GM12878 (cell line): Measurements from ENCODE around the gene IRAK4. TPM values are rescaled to one million over a fixed set of nuclear protein-coding genes. Genes with fewer than 3 reads are reported as not detected.
"Not testable (repeated sequence)": the region's sequence is repeated elsewhere in the genome, so short reads cannot be mapped to it uniquely, and the experiment has no call there.

Experiments used
- ATAC-seq: fragments of 200-7000 bp; cut with Tn5 transposase; 3 replicates; pipeline ENCODE4 v1.9.1; 2020; ENCODE audit warnings: mild to moderate bottlenecking, moderate library complexity
- BruUV-seq: library from RNA; stranded (reverse); fragments of 400-500 nt; replicated peaks from 2 replicates; lab custom pipeline; 2021; lab: Mats Ljungman, UMichigan
- CTCF ChIA-PET: fragments of 300-600 bp; sonication (Branson Sonifier 250); formaldehyde crosslinking; extraction: SDS; loops from one replicate; lab custom pipeline; 2021; ENCODE audit warnings: inconsistent platforms; lab: Yijun Ruan, JAX
- POLR2A ChIA-PET: fragments of 350-600 bp; formaldehyde crosslinking; extraction: SDS; loops from one replicate; lab custom pipeline; 2021; ENCODE audit warnings: inconsistent platforms; lab: Charles Lee
- RAD21 ChIA-PET: fragments of 300-600 bp; sonication (Branson Sonifier 250); formaldehyde crosslinking; loops from one replicate; lab custom pipeline; 2023; ENCODE audit warnings: antibody characterized with exemption; ENCODE audit not compliant: unreplicated experiment; lab: Charles Lee
- SMC1A ChIA-PET: fragments of 300-600 bp; sonication (Branson Sonifier 250); formaldehyde crosslinking; loops from one replicate; lab custom pipeline; 2023; ENCODE audit not compliant: unreplicated experiment, uncharacterized antibody; lab: Charles Lee
- DNase-seq: peaks from one replicate; pipeline ENCODE4 v3.0.0-alpha.2; 2011; ENCODE audit warnings: low read depth, low spot score
- FAIRE-seq: peaks from 3 replicates; lab custom pipeline; 2011; peaks lifted over from hg19 to GRCh38; lab: Jason Lieb, UNC
- H2AFZ ChIP-seq: 2 replicates; pipeline ENCODE4 v1.6.0; 2011; ENCODE audit warnings: low read depth, low read length, control low read depth; ENCODE audit not compliant: control insufficient read depth
- H3K27ac ChIP-seq: 2 replicates; pipeline ENCODE4 v1.5.1; 2011; ENCODE audit warnings: control low read depth; ENCODE audit not compliant: control insufficient read depth, insufficient read depth
- H3K27me3 ChIP-seq, 2 experiments: replicated peaks in 1 of 2; 2 replicates each; pipeline versions ENCODE4 v1.6.0 to v1.6.1; 2011; ENCODE audit warnings: low read length in 1 of 2; ENCODE audit not compliant: control insufficient read depth in 2 of 2, insufficient read depth in 2 of 2
- H3K36me3 ChIP-seq, 2 experiments: 2 replicates each; pipeline ENCODE4 v1.5.1; 2011; ENCODE audit warnings: low read length in 1 of 2; ENCODE audit not compliant: control insufficient read depth in 2 of 2, insufficient read depth in 2 of 2
- H3K4me1 ChIP-seq: 2 replicates; pipeline ENCODE4 v1.6.1; 2011; ENCODE audit warnings: mild to moderate bottlenecking, low read length, moderate library complexity, mixed read lengths; ENCODE audit not compliant: control insufficient read depth, insufficient read depth
- H3K4me2 ChIP-seq: 2 replicates; pipeline ENCODE4 v1.6.0; 2011; ENCODE audit warnings: control low read depth; ENCODE audit not compliant: control insufficient read depth, insufficient read depth
- H3K4me3 ChIP-seq: fragments of 200-600 bp; sonication (generic); 2 replicates; pipeline ENCODE4 v1.5.1; 2016
- H3K79me2 ChIP-seq: 2 replicates; pipeline ENCODE4 v1.6.0; 2011; ENCODE audit warnings: low read length; ENCODE audit not compliant: control insufficient read depth, insufficient read depth
- H3K9ac ChIP-seq: 2 replicates; pipeline ENCODE4 v1.8.0; 2011; ENCODE audit warnings: low read length, control low read depth, mixed read lengths; ENCODE audit not compliant: control insufficient read depth, insufficient read depth
- H3K9me3 ChIP-seq: replicated peaks from 3 replicates; pipeline ENCODE4 v1.5.1; 2011; ENCODE audit warnings: mild to moderate bottlenecking, low read length; ENCODE audit not compliant: control insufficient read depth, insufficient read depth
- H4K20me1 ChIP-seq: 2 replicates; pipeline ENCODE4 v1.6.0; 2011; ENCODE audit not compliant: control insufficient read depth, insufficient read depth
- BHLHE40 ChIP-seq, 2 experiments: fragments of 450-650 bp in 1 of 2; IDR thresholded peaks; 2 replicates each; pipeline ENCODE4 v1.6.1; 2011 to 2017; ENCODE audit warnings: low read depth in 2 of 2, borderline replicate concordance in 1 of 2, improper control_type of control experiment in 1 of 2, low read length in 1 of 2, mild to moderate bottlenecking in 1 of 2
- FOXM1 ChIP-seq: IDR thresholded peaks from 2 replicates; pipeline ENCODE4 v1.6.1; 2012; ENCODE audit warnings: low read depth, mild to moderate bottlenecking, inconsistent platforms, low read length, moderate library complexity
- JUND ChIP-seq: IDR thresholded peaks from 2 replicates; pipeline ENCODE4 v1.6.1; 2012; ENCODE audit warnings: low read depth, mild to moderate bottlenecking, low read length, improper control_type of control experiment, moderate library complexity
- STAT1 ChIP-seq: fragments of 450-650 bp; conservative IDR thresholded peaks from 2 replicates; pipeline ENCODE4 v1.6.1; 2014; ENCODE audit warnings: antibody characterized with exemption, mild to moderate bottlenecking
- SUPT20H ChIP-seq: IDR thresholded peaks from 2 replicates; pipeline ENCODE4 v1.6.1; 2011; ENCODE audit warnings: low read depth, mild to moderate bottlenecking, low read length, moderate library complexity, borderline replicate concordance; ENCODE audit not compliant: control insufficient read depth
- WRNIP1 ChIP-seq: IDR thresholded peaks from 2 replicates; pipeline ENCODE4 v1.6.1; 2011; ENCODE audit warnings: low read depth, low read length, improper control_type of control experiment, borderline replicate concordance
- ZNF622 ChIP-seq: fragments of 450-650 bp; IDR thresholded peaks from 2 replicates; pipeline ENCODE4 v1.6.1; 2017; ENCODE audit warnings: mild to moderate bottlenecking, inconsistent platforms
- WGBS: methylation state at CpG from one replicate; pipeline ENCODE4 v1.1.6; 2016; ENCODE audit warnings: low lambda C conversion rate; ENCODE audit not compliant: insufficient replicate concordance, insufficient coverage; ENCODE audit errors: missing lambda C conversion rate; 5-methylcytosine and 5-hydroxymethylcytosine counted together
- in situ Hi-C: fragments of 300-500 bp; cut with MboI; formaldehyde crosslinking; loops from 9 replicates; pipeline ENCODE4 v1.14.3; 2018; ENCODE audit warnings: mixed read lengths
- intact Hi-C: fragments of 100-400 bp; cut with micrococcal nuclease; formaldehyde crosslinking; loops from one replicate; pipeline ENCODE4 v1.14.2; 2022; ENCODE audit not compliant: unreplicated experiment
- polyA plus RNA-seq, 11 experiments: library from polyadenylated mRNA; depleted of rRNA in 4 of 11; unstranded in 6 of 11; stranded (reverse) in 5 of 11; fragments of >200 nt; fragmentation: Nextera tagmentation in 4 of 11; fragmentation: Illumina TruSeq in 1 of 11; extraction: Ambion mirVana in 4 of 11; extraction: Trizol in 1 of 11; gene quantifications; 1 replicate in 1 of 11; 2 replicates in 10 of 11; pipeline versions ENCODE4 v1.2.1 to v1.2.3, GENCODE V29; 2011 to 2016; ENCODE audit warnings: inconsistent platforms in 2 of 11, missing spikeins in 2 of 11, low read depth in 1 of 11
- total RNA-seq, 4 experiments: library from RNA; depleted of rRNA in 3 of 4; stranded (reverse); fragments of >200 nt in 3 of 4; fragmentation: Illumina TruSeq in 1 of 4; extraction: Trizol in 1 of 4; gene quantifications; 2 replicates each; pipeline versions ENCODE4 v1.2.1 to v1.2.3, GENCODE V29; 2013 to 2021
- TF ChIP-seq, protein P1 (sequence below): IDR thresholded peaks from 2 replicates; pipeline ENCODE4 v1.6.1; 2011; ENCODE audit warnings: borderline replicate concordance, low read depth, mild to moderate bottlenecking, moderate library complexity, mixed read lengths, low read length; ENCODE audit not compliant: insufficient read depth; ENCODE audit errors: extremely low read length
- TF ChIP-seq, protein P2 (sequence below): fragments of 450-650 bp; IDR thresholded peaks from 2 replicates; pipeline ENCODE4 v1.6.1; 2016; ENCODE audit warnings: mild to moderate bottlenecking
- TF ChIP-seq, protein P3 (sequence below): IDR thresholded peaks from 2 replicates; pipeline ENCODE4 v1.6.1; 2012; ENCODE audit warnings: low read length, inconsistent platforms

IRAK4 gene
- total and polyA plus RNA-seq, 10 of the 15 experiments (the other 5 are each of a cell fraction or from before 2014, with no cell fraction given) = 7.9 to 46.8 (median 20.9) TPM

DNA sequence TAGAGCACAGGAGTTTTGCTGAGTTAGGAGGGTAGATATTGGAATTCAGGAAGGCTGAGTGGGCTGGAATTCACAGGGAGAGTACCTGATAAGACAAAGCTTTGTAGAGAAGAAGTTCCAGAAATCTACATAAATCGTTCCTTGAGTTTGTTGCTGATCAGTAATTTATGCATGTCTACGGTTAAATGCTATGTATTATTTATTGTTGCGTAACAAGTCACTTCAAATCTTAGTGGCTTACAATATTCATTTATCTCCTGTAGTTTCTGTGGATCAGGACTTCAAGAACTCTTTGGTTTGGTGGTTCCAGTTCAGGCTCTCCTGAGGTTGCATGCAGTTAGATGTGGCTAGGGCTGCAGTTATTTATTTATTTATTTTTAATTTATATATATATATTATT is 7.9 kb upstream of the IRAK4 start:
- H3K27me3 ChIP-seq = no peaks in the 10 kb centered on the region
- CTCF ChIA-PET = interaction anchor here (1.7 kb wide), 1 partner anchor 8 kb away, joined by 4 read pairs; the partner anchor contains the start of genes IRAK4 and PUS7L
- peaks cover 4% of the 10 kb centered on the region; the same call in 2 of the 3 replicates for H3K9me3 ChIP-seq
- in situ Hi-C loops (no loop called here), intact Hi-C loops (no loop called here)
- H2AFZ ChIP-seq = no peak overlapping the region
- RAD21 ChIA-PET = no interaction called here
- WGBS = 100% methylated on average over 3 of the region's 3 CpGs
- TF ChIP-seq, protein P1, sequence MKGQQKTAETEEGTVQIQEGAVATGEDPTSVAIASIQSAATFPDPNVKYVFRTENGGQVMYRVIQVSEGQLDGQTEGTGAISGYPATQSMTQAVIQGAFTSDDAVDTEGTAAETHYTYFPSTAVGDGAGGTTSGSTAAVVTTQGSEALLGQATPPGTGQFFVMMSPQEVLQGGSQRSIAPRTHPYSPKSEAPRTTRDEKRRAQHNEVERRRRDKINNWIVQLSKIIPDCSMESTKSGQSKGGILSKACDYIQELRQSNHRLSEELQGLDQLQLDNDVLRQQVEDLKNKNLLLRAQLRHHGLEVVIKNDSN = no peak
- TF ChIP-seq JUND = no peak
- TF ChIP-seq WRNIP1 = no peak
- no peak for TF ChIP-seq BHLHE40 (IDR thresholded peaks at IDR 0.05; ENCODE audit: borderline replicate concordance in 1 of 2, low read depth in 2 of 2, low read length in 1 of 2)
- TF ChIP-seq STAT1 = no peak
- TF ChIP-seq SUPT20H = no peak
- no peak for TF ChIP-seq FOXM1
- no peak for TF ChIP-seq ZNF622
- TF ChIP-seq, protein P2, sequence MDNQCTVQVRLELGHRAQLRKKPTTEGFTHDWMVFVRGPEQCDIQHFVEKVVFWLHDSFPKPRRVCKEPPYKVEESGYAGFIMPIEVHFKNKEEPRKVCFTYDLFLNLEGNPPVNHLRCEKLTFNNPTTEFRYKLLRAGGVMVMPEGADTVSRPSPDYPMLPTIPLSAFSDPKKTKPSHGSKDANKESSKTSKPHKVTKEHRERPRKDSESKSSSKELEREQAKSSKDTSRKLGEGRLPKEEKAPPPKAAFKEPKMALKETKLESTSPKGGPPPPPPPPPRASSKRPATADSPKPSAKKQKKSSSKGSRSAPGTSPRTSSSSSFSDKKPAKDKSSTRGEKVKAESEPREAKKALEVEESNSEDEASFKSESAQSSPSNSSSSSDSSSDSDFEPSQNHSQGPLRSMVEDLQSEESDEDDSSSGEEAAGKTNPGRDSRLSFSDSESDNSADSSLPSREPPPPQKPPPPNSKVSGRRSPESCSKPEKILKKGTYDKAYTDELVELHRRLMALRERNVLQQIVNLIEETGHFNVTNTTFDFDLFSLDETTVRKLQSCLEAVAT = no peak
- TF ChIP-seq, protein P3, sequence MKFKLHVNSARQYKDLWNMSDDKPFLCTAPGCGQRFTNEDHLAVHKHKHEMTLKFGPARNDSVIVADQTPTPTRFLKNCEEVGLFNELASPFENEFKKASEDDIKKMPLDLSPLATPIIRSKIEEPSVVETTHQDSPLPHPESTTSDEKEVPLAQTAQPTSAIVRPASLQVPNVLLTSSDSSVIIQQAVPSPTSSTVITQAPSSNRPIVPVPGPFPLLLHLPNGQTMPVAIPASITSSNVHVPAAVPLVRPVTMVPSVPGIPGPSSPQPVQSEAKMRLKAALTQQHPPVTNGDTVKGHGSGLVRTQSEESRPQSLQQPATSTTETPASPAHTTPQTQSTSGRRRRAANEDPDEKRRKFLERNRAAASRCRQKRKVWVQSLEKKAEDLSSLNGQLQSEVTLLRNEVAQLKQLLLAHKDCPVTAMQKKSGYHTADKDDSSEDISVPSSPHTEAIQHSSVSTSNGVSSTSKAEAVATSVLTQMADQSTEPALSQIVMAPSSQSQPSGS = no peak
- DNase-seq (no peak), FAIRE-seq (no peak), ATAC-seq (no peak)
- H3K4me3 ChIP-seq = no peak overlapping the region
- no peak overlapping the region for H3K4me2 ChIP-seq
- no peaks in the 10 kb centered on the region for H3K4me1 ChIP-seq
- H3K79me2 ChIP-seq = peaks cover 7% of the 10 kb centered on the region
- BruUV-seq = no TSS peak
- no peak overlapping the region for H3K9ac ChIP-seq
- H3K27ac ChIP-seq = no peak overlapping the region
- POLR2A ChIA-PET = no interaction called here
- peaks cover 0 to 3% of the 10 kb centered on the region in 2 experiments; a peak in 1 of 4 replicates for H3K36me3 ChIP-seq
- SMC1A ChIA-PET = interaction anchor here (1.8 kb wide), 1 partner anchor 8 kb away, joined by 4 read pairs; the partner anchor contains the start of genes IRAK4 and PUS7L
- H4K20me1 ChIP-seq = no peaks in the 10 kb centered on the region

DNA sequence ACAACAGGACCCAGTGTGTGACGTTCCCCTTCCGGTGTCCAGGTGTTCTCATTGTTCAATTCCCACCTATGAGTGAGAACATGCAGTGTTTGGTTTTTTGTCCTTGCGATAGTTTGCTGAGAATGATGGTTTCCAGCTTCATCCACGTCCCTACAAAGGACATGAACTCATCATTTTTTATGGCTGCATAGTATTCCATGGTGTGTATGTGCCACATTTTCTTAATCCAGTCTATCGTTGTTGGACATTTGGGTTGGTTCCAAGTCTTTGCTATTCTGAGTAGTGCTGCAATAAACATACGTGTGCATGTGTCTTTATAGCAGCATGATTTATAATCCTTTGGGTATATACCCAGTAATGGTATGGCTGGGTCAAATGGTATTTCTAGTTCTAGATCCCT is 7.4 kb upstream of the IRAK4 start:
- H3K4me3 ChIP-seq, SMC1A ChIA-PET, intact Hi-C loops, H3K27ac ChIP-seq, CTCF ChIA-PET, H4K20me1 ChIP-seq, H3K36me3 ChIP-seq, DNase-seq, H3K4me2 ChIP-seq, H3K4me1 ChIP-seq, H3K27me3 ChIP-seq, POLR2A ChIA-PET, BruUV-seq, in situ Hi-C loops, H2AFZ ChIP-seq, H3K9me3 ChIP-seq, ATAC-seq, H3K9ac ChIP-seq, FAIRE-seq, RAD21 ChIA-PET: not testable (repeated sequence)
- peaks cover 10% of the 10 kb centered on the region for H3K79me2 ChIP-seq
- WGBS = 97% methylated on average over 4 of the region's 6 CpGs
